Measurements from ENCODE around the gene LRRC32. TPM values are rescaled to one million over a fixed set of nuclear protein-coding genes. Genes with fewer than 3 reads are reported as not detected.

LRRC32 gene
- polyA plus RNA-seq, 1 donor (not counting 4 experiments of a cell fraction or from before 2014, with no cell fraction given), result not detected

- Histone ChIP-seq H2AFZ (ENCODE audit: control insufficient read depth, low read length) (no peak overlapping the region), H3K9me3 (ENCODE audit: control insufficient read depth, low read depth, low read length) (no peaks in the 10 kb centered on the region), H3K79me2 (ENCODE audit: control insufficient read depth, insufficient read depth, low read length) (no peaks in the 10 kb centered on the region), H3K9ac (ENCODE audit: control insufficient read depth, extremely low read depth, insufficient read depth, low read length) (no peak overlapping the region), H3K36me3 (ENCODE audit: control insufficient read depth in 2 of 2, extremely low read depth in 1 of 2, insufficient read depth in 2 of 2, low read length in 2 of 2) (no peaks in the 10 kb centered on the region), H3K9me1 (ENCODE audit: control insufficient read depth, extremely low read depth, insufficient read depth, low read length) (no peaks in the 10 kb centered on the region), H3K27ac (ENCODE audit: control insufficient read depth, insufficient read depth, low read length) (no peak overlapping the region), H3K4me1 (ENCODE audit: control insufficient read depth, extremely low read depth, insufficient read depth, low read length) (peaks cover 4% of the 10 kb centered on the region), H3K4me2 (ENCODE audit: control insufficient read depth, extremely low read depth, insufficient read depth, low read depth, low read length) (no peak overlapping the region), H4K20me1 (ENCODE audit: control insufficient read depth, extremely low read depth, insufficient read depth, low read length) (no peaks in the 10 kb centered on the region), H3K27me3 (ENCODE audit: control insufficient read depth, extremely low read depth, insufficient read depth, low read length) (peaks cover 4% of the 10 kb centered on the region), H3K4me3 (ENCODE audit: control insufficient read depth in 2 of 3, extremely low read depth in 1 of 3, insufficient read depth in 2 of 3, low read depth in 1 of 3, low read length in 3 of 3) (no peak overlapping the region)
- DNase-seq (ENCODE audit: low read depth, low spot score) (no peak), FAIRE-seq (no peak)
- dilution Hi-C loops (cut with MboI; ENCODE audit: extremely low pct_ligation_motif_present, low sequenced_read_pairs), result no loop called here
- TF ChIP-seq, protein P1, sequence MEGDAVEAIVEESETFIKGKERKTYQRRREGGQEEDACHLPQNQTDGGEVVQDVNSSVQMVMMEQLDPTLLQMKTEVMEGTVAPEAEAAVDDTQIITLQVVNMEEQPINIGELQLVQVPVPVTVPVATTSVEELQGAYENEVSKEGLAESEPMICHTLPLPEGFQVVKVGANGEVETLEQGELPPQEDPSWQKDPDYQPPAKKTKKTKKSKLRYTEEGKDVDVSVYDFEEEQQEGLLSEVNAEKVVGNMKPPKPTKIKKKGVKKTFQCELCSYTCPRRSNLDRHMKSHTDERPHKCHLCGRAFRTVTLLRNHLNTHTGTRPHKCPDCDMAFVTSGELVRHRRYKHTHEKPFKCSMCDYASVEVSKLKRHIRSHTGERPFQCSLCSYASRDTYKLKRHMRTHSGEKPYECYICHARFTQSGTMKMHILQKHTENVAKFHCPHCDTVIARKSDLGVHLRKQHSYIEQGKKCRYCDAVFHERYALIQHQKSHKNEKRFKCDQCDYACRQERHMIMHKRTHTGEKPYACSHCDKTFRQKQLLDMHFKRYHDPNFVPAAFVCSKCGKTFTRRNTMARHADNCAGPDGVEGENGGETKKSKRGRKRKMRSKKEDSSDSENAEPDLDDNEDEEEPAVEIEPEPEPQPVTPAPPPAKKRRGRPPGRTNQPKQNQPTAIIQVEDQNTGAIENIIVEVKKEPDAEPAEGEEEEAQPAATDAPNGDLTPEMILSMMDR (optimal IDR thresholded peaks at IDR 0.05 in 1 of 3, IDR thresholded peaks at IDR 0.05 in 1 of 3, conservative IDR thresholded peaks at IDR 0.05 in 1 of 3; ENCODE audit: extremely low read depth in 1 of 3, insufficient read depth in 2 of 3, low read length in 3 of 3), result no peak
- TF ChIP-seq EZH2 (IDR thresholded peaks at IDR 0.05; ENCODE audit: low read length), result no peak
These were observed 38.6 kb upstream of the LRRC32 start for GRCh38 chr11:76708972-76709660.

- no peaks in the 10 kb centered on the region for H3K9me1 ChIP-seq (ENCODE audit: control insufficient read depth, extremely low read depth, insufficient read depth, low read length)
These were observed 36.8 kb upstream of the LRRC32 start for GRCh38 chr11:76707293-76707825.

More at GRCh38 chr11:76707293-76707825, 36.8 kb upstream of the LRRC32 start:
- no peak overlapping the region for H3K27ac ChIP-seq (ENCODE audit: control insufficient read depth, insufficient read depth, low read length)
- no peak for DNase-seq (ENCODE audit: low read depth, low spot score)
- peaks cover 11% of the 10 kb centered on the region for H3K27me3 ChIP-seq (ENCODE audit: control insufficient read depth, extremely low read depth, insufficient read depth, low read length)
- H2AFZ ChIP-seq (ENCODE audit: control insufficient read depth, low read length), result no peak overlapping the region
- H3K79me2 ChIP-seq (ENCODE audit: control insufficient read depth, insufficient read depth, low read length), result no peaks in the 10 kb centered on the region
- no peak for TF ChIP-seq EZH2 (IDR thresholded peaks at IDR 0.05; ENCODE audit: low read length)
- TF ChIP-seq, protein P1 (optimal IDR thresholded peaks at IDR 0.05 in 1 of 3, IDR thresholded peaks at IDR 0.05 in 1 of 3, conservative IDR thresholded peaks at IDR 0.05 in 1 of 3; ENCODE audit: extremely low read depth in 1 of 3, insufficient read depth in 2 of 3, low read length in 3 of 3), result no peak
- FAIRE-seq, result no peak
- H3K4me1 ChIP-seq (ENCODE audit: control insufficient read depth, extremely low read depth, insufficient read depth, low read length), result peaks cover 4% of the 10 kb centered on the region
- H3K36me3 ChIP-seq (ENCODE audit: control insufficient read depth in 2 of 2, extremely low read depth in 1 of 2, insufficient read depth in 2 of 2, low read length in 2 of 2), result no peaks in the 10 kb centered on the region
- no peaks in the 10 kb centered on the region for H3K9me3 ChIP-seq (ENCODE audit: control insufficient read depth, low read depth, low read length)
- no peak overlapping the region for H3K9ac ChIP-seq (ENCODE audit: control insufficient read depth, extremely low read depth, insufficient read depth, low read length)
- H3K4me3 ChIP-seq (ENCODE audit: control insufficient read depth in 2 of 3, extremely low read depth in 1 of 3, insufficient read depth in 2 of 3, low read depth in 1 of 3, low read length in 3 of 3), result no peak overlapping the region
- H4K20me1 ChIP-seq (ENCODE audit: control insufficient read depth, extremely low read depth, insufficient read depth, low read length), result no peaks in the 10 kb centered on the region
- H3K4me2 ChIP-seq (ENCODE audit: control insufficient read depth, extremely low read depth, insufficient read depth, low read depth, low read length), result no peak overlapping the region
- dilution Hi-C loops (cut with MboI; ENCODE audit: extremely low pct_ligation_motif_present, low sequenced_read_pairs), result no loop called here

Measured in keratinocyte (primary cell).